Peyer's patch (tissue), 4 donors: Measurements from ENCODE around the gene CABP5.

Experiments used
- POLR2A ChIP-seq, 2 donors: fragments of 450-650 bp; IDR thresholded peaks; one replicate each; pipeline ENCODE4 v1.5.1; 2017; ENCODE audit warnings: antibody characterized with exemption in 2 of 2, mild to moderate bottlenecking in 2 of 2, moderate library complexity in 2 of 2
- TF ChIP-seq, protein P1 (sequence below), 6 experiments: fragments of 450-650 bp in 4 of 6; fragments of 200-600 bp in 2 of 6; sonication (generic) in 1 of 6; IDR thresholded peaks; one replicate each; pipeline ENCODE4 v1.5.1; 2017 to 2019; ENCODE audit warnings: antibody characterized with exemption in 6 of 6, mild to moderate bottlenecking in 3 of 6, moderate library complexity in 1 of 6

- TF ChIP-seq, protein P1, sequence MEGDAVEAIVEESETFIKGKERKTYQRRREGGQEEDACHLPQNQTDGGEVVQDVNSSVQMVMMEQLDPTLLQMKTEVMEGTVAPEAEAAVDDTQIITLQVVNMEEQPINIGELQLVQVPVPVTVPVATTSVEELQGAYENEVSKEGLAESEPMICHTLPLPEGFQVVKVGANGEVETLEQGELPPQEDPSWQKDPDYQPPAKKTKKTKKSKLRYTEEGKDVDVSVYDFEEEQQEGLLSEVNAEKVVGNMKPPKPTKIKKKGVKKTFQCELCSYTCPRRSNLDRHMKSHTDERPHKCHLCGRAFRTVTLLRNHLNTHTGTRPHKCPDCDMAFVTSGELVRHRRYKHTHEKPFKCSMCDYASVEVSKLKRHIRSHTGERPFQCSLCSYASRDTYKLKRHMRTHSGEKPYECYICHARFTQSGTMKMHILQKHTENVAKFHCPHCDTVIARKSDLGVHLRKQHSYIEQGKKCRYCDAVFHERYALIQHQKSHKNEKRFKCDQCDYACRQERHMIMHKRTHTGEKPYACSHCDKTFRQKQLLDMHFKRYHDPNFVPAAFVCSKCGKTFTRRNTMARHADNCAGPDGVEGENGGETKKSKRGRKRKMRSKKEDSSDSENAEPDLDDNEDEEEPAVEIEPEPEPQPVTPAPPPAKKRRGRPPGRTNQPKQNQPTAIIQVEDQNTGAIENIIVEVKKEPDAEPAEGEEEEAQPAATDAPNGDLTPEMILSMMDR (IDR thresholded peaks at IDR 0.05), result no peak
- TF ChIP-seq POLR2A (IDR thresholded peaks at IDR 0.05), result no peak
Measured at GRCh38 chr19:48051335-48052033, 7.6 kb upstream of the CABP5 start.
